HPDE6-E6E7 (cell line): ENCODE data around the gene COL12A1.

Experiments used
- DNase-seq: peaks from one replicate; pipeline ENCODE4 v3.0.0; 2011; ENCODE audit warnings: missing footprints; ENCODE audit errors: extremely low spot score

COL12A1 gene

DNA sequence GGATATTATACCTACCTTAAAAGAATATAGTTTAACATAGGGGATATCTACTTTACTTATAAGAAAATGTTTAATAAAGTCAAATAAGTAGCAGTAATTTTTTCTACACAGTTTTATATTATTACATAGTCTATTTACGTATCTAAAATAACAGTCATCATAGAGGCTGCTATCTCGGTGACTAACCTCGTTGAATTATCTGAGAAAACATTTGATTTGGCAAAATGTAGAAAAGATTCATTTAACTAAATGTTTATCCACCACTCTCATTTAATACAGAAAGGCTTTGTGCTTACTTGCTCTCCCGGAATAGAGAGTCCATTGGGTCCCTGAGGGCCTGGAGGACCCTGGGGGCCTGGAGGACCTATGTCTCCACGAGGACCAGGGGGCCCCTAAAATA lies 103.6 kb downstream of the COL12A1 start:
- no peak for DNase-seq

DNA sequence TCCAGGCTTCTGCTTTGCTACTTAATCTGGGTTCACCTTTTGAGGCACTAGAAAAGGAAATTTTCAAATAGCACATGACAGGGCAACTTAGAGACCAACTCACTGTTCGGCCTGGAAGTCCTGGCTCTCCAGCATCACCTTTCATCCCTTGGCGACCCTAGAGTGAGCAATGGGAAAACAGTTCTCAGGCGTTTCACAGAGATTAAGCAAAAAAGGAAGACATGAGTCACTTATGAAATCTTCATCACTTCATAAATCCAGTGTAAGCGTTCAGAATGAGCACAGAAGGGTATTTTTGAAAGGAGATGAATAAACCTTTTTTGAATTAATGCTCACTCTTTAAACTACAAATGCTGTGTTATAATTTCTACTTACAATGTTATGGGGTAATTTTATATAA lies 104.0 kb downstream of the COL12A1 start:
- DNase-seq, result no peak

DNA sequence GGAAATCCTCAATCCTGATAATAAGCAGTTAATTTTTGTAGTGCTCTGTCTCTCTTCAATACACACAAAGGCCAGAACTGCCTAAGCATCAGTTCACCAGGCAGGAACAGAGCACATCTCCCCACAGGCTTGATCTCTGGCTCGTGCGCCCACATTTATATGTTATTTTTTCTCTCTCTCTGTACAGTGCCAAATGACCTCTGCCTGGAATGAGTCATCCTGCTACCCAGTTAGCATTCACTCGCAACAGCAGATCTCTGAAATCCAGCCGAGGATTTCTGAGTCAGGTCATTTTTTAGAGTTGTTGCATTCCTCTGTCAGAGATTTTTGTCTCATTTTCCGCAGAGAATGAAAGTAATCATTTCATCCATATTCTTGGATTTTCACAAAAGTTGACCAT lies 107.1 kb downstream of the COL12A1 start:
- DNase-seq, result peak; percentile 71

DNA sequence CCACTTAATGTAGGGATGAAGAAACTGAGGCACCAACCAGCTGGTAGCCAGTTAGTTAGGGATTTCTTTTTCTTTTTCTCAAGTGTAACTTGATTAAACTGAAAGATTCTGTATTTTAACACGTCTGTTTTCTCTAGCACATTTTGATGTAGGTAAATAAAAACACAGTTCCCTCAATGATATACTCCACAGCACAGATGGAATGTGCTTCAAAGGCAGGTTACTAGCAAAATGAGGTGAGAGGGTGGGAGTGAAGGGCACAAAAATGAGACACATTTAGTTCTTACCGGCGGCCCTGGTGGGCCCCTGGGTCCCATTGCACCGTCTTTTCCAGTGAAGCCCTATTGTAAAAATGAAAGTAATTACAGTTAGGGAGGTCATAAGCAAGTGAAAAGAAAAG lies 108.9 kb downstream of the COL12A1 start:
- no peak for DNase-seq

DNA sequence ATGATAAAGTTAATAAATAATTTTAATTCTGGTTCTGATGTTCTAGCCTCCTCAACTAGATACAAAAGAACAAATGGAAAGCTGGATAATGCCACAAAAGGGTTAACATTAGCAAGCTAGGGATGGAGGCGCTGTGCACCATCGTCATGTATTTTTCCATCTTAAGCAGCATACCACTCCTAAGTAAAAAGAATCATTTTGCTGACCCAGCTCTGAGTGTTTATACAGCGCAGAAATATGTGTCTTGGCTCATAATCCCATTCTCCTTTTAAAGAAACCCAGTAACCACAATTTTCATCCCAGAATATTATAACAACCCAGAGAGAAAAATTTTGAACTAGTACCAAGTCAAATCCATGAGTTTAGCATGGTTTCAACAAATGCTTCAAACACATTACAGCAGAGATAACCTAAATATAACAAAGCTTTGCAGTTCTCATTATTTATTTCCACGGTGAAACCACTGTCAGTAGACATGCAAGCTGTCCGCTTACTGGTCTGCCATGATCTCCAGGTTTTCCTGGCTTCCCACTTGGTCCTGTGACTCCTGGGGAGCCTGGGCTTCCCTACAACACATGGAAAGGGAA lies 111.1 kb downstream of the COL12A1 start:
- no peak for DNase-seq

DNA sequence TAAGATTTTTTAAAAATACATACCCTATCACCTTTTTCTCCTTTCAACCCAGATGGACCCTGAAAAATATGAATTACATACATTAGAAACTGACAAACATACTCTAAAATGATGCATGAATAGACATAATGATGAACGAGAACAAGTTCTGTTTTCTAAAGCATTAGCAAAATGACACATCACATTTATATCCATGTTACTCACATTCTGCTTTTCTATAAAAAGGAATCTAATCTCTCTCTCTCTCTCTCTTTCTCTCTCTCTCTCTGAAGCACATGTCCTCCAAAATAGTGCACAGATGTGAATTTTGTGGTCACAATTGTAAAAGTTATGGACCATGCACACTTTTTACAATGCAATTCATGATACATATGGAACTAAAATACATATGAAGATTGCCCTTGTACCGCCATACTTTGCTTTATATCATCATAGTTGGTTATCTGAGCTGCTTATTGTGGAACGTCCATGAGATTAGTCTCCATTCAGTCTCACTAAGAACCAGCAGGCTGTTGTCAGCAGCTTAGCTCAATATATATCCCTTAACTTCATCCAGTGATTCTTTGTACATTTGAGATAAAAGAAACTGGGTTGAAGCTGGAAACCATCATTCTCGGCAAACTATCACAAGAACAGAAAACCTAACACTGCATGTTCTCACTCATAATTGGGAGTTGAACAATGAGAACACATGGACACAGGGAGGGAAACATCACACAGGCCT lies 114.2 kb downstream of the COL12A1 start:
- DNase-seq, result no peak

DNA sequence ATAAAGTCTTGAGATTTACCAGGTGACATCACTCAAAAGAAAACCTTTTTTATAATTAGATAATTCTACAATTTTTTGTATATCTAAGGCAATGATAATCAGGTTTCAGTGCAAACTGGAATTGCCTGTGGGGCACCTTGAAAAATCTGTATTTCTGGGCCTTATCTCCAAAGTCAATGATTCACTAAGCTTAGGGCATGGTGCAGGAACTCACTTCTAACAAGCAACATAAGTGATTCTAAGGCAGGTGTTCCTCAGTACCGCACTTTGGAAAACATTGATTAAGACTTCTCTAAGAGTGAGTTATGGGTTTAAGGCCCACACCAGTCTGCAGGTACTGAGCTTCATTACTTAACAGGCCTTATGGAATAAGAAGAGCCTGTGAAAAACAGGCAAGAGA lies 115.3 kb downstream of the COL12A1 start:
- no peak for DNase-seq

DNA sequence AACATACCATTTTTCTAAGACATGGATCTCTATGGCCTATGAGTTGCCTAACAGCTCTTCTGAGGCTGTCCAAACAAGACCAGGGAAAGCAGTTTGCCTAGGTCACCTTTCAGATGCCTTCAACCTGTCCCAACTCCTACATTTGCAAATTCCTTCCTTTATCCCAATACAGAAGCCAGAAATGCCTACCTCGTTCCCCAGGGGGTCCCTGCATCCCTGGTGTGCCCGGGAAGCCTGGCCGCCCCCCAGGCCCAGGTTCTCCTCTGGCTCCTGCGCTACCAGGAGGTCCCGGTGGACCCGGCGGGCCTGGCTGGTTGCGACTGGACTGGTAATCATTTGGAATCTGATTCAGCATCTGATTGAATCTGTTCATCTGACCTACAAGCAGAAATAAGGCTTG lies 115.9 kb downstream of the COL12A1 start:
- no peak for DNase-seq

DNA sequence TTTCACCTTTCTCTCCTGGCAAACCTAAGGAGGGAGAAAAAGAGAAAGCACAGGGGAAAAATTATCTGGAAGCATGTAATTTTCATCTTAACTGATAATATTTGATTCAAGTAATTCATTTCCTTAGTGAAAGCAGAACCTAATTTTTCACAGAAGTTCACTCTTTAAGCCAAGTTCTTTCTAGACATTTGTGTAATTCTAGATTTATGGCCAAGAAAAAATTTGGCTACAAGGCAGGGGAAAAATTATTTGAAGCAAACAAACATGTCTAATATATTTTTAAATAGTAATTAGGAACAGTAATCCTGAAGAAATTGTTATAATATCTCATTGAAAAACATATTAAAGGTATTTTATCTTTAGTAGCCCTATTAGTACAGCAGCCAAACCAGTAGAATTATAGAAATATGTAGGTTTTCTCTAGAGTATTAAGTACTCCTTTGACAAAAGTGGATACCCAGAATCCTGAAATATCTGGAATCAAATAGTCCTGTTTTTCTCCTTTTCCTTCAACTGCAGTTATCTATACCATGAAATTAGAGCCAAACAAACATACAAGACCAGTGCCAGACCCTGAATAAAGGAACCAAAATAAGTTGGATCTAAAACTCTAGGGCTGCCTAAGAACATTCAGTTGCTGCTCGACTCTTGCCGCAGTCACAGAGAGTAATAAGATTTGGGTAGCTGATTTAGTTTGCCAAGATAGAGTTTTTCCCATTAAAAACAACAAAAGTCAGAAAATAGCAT lies 116.5 kb downstream of the COL12A1 start:
- DNase-seq, result no peak

DNA sequence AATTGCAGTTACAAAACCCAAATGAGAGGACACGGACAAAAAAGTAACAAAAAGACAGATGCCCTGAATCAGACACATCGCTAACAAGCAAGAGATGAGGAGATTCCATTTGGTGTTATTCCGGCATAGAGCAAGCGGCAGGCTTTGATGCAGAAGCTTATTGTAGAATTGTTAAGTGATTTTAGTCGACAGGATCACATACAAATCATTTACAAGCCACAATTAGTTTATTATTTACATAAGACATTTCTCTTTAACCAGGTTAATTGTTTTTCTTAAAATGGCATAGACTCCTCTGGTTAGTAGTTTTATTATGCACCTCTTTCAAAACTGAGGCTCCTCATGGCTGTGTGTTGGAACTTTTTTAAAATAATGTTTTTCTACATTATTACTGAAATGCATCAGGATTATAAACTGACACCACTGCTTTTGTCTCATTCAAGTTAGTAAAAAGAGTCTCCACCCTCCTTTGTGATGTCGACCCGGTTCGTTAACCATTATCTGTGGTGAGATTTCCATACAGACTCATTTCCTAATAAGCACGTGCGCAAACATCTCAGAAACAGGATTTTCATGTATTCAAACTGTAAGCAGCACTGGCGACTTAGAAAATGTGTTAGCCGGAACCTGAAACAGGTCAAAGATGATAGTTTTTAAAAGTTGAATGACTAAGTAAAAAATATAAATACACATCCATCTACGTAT lies 119.8 kb downstream of the COL12A1 start:
- no peak for DNase-seq

DNA sequence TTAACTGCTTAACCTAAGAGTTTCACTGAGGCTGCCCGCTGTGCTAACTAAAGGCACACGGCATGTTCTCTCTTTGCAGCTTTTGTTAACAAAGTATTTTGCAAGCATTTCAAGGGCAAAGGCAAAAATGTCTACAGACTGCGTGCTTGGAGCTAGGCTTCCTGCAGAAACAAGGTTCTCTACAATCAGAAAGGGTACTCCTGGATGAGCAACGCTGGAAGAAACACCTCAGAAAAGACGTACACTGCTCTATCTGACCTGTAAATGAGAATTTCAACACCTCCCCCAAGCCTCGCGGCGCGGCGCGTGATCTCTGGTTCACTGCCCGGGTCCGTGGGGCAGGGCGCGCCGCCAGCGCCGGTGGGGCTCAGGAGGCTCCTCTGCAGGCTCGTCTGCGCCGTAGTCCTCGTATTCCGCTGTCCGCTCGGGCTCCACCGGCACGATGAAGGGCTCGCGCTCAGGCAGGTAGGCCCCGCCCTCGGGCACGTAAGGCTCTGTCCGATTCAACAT lies 120.9 kb downstream of the COL12A1 start:
- no peak for DNase-seq

DNA sequence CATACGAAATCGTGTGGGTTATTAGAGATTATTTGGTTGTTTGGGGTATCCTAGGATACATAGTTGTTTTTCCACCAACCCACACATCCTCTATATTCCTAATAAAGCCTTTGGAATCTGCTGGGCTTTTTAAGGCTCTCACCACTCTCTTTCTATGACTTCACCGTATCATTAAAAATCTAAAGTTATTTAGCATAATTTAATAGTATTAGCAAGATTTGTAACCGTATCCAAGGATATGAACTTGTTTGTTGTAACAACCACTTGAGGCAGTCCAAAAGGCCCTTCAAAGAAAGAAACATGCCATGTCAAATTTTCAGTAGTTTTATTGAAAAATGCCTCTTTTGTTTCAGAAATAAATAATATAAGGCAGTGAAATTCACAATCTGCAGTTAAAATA lies 121.8 kb downstream of the COL12A1 start:
- no peak for DNase-seq

DNA sequence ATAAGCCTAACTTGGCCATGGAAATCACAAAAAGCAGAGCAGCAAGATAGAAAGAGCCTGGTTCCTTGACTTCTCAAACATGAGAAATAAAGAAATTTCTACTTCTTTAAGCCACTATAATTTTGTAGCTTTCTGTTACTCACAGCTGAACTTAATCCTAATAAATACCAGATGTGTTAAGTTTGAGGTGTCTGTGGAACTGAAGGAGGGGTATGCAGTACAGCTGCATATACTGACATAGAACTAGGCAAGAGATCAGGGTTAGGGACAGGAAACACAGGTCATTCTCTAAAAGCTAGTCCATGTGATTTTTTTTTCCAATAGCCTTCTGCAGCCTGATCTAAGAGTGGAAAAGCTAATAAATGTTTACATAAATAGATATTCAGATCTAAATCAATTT lies 123.9 kb downstream of the COL12A1 start:
- DNase-seq, result no peak

DNA sequence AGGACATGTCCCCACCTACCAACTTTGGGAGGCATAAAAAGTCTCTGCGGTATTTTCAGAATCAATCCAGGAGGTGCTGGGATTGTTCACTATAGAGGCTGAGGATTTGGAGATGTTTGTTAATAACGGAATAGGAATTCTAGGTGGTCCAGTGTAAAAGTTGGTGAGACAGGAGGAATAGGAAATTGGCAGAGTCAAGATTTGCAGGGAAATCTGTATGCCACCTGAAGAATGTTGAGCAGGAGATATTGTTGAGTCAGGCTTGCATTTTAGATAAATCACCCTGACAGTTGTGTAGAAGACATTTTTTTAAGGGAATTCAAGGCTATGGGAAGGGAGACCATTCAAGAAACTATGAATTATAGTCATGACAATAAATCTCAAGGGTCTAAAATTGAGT lies 124.8 kb downstream of the COL12A1 start:
- no peak for DNase-seq

DNA sequence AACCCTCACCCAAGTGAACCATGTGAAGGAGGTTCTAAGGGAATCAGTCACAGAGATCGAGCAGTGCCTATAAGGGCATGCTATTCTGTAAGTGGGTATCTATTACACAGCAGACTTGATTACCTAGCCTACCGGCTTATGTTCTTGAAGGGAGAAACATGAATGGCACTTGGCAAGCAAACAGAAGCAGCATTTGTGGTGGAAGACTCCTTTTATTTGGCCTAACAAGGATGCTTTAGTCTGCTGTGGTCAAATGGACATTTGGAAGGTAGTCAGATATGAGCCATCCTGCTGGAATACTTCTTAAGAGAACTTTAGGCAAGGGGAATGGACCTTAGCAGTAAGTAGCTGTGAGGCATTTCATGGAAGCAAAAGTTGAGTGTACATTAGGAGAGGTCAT lies 126.3 kb downstream of the COL12A1 start:
- DNase-seq, result no peak

DNA sequence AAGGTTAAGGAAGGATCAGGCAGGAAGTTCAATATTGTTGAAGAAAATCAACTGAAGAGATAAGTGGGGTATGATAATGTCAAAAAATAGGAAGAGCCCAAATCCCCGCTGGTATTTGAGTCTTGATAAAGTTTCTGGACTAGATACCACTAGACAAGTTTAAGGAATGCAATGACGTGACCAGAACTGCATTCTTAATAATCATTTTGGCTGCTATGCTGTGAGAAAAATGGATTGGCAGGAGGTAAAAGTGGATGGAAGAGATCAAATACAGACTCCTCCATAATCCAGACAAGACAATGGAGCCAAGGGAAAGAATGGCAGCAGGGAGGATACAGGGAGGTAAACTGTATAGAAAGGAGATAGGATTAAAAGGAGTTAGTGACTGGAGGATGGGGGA lies 128.2 kb downstream of the COL12A1 start:
- no peak for DNase-seq

DNA sequence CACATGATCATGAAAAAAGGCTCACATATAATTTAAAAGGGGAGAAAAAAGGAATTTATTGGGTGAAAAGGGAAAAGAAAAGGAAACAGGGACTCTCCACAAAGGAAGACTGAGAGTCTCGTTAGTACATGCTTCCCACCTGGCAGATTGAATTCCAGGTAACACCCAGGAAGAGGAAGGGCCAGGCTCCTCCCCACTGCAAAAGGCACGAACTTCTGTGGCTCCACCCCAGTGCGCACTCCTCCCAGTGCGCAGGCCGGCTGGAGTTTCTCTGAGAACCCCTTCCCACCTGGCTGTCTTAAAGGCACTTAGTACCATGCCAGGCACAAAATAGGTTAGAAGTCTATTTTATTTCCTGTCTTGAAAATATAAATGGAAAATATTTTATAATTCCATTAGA lies 129.8 kb downstream of the COL12A1 start:
- DNase-seq, result no peak

DNA sequence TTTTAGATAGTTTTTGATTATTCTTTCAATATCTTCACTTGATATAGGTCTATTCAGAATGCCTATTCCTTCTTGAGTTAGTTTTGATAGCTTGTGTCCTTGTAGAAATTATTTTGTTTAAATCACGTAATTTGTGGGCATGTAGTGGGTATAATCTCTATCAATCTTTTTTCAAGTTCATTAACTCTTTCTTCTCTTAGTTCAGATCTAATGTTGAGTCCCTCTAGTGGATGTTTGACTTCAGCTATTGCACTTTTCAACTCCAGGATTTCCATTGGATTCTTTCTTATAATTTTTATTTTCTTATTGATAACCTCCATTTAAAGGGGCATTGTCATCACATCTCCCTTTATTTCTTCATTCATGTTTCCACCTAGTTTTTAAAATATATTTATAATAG lies 135.6 kb downstream of the COL12A1 start:
- no peak for DNase-seq

DNA sequence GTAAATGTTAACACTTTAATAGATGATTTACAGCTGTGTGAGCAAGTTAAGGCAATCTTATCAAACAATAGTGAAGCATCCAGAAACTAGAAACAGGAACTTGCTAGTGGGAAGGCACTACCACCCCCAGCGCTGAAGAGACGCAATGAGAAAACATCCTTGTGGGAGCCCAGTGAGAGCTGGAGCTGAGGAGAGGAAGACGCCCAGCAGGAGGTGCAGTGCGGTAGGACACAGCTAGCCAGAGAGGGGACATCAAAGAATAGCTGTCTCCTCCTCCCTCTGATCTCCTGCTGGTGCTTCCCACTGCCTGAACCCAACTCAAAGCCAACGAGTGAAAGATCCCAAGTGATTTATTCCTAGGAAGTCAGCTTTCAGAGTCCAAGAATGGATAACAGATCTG lies 140.3 kb downstream of the COL12A1 start:
- DNase-seq, result no peak

DNA sequence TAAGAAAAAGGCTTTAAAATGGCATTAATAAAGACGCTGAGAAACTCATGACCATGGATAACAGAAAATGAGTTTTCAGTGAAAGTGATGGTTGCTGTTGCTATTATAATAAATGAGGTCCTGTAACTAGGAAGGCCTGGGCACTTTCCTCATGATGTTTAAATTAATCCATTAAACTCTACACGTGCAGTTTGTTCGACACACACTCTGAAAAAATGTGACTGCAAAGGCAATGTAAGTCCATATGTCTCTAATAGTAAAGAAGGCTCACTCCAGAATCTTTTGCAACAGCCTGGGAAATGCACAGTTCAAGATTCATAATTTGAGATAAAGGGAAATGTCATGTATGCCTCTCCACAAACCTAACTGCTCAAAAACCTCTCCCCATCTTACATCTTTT lies 153.4 kb downstream of the COL12A1 start:
- DNase-seq, result no peak

DNA sequence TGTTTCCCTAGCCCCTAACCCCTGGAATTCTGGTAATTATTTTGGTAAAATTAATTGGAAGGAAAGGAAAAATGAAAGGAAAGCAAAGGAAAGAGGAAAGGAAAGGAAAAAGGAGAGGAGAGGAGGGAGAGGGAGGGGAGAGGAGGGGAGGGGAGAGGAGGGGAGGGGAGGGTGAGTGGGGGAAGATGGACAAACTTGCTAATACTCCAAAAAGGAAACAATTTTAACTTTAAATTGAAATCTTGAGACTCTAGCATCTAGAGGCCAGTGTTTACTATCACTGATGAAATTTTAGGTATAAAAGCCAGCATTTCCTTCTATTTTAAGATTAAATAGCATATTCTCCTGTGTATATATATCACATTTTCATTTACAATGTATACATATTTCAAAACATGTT lies 156.5 kb downstream of the COL12A1 start:
- no peak for DNase-seq

DNA sequence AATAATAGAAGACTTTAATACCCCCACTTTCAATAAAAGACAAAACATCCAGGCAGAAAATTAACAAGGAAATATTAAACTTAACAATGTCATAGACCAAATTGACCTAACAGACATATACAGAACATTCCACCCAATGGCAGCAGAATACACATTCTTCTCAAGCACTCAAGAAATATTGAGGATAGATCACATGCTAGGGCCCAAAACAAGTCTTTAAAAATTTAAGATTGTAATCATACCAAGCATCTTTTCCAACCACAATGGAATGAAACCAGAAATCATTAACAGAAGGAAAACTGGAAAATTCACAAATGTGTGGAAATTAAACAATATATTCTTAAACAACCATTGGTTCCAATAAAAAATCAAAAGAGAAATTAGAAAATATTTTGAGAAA lies 161.0 kb downstream of the COL12A1 start:
- DNase-seq, result no peak
